ENCODE results near the gene DIAPH1. TPM values are rescaled to one million over a fixed set of nuclear protein-coding genes. Genes with fewer than 3 reads are reported as not detected.
A peak's percentile ranks its signal among the peaks of the same experiment; 100 is the strongest.

DIAPH1 gene
- total RNA-seq, 1 experiment from 2014 or later = 117 TPM

DNA sequence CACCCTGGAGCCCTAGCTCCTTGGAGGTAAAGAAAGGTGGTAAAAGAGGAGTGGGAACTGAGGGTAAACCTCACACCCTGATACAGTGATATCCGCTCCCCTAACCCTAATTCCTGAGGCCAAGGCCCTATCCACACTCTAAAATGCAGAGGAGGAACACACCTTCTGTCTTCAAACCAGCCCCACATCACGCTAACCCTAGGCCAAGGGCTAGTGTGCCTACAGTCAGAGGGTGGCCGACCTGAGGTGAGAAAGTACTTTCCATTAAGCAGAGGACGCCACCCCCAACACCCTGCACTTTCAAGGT, 17.3 kb upstream of the DIAPH1 start:
- no peak overlapping the region for H3T11ph ChIP-seq (ENCODE audit: low read length)
- H4K91ac ChIP-seq (ENCODE audit: insufficient read length, low read depth, low read length) = no peak overlapping the region
- no peak overlapping the region for H3K18ac ChIP-seq (ENCODE audit: insufficient read length, low read depth, low read length)
- TF ChIP-seq, protein P1, sequence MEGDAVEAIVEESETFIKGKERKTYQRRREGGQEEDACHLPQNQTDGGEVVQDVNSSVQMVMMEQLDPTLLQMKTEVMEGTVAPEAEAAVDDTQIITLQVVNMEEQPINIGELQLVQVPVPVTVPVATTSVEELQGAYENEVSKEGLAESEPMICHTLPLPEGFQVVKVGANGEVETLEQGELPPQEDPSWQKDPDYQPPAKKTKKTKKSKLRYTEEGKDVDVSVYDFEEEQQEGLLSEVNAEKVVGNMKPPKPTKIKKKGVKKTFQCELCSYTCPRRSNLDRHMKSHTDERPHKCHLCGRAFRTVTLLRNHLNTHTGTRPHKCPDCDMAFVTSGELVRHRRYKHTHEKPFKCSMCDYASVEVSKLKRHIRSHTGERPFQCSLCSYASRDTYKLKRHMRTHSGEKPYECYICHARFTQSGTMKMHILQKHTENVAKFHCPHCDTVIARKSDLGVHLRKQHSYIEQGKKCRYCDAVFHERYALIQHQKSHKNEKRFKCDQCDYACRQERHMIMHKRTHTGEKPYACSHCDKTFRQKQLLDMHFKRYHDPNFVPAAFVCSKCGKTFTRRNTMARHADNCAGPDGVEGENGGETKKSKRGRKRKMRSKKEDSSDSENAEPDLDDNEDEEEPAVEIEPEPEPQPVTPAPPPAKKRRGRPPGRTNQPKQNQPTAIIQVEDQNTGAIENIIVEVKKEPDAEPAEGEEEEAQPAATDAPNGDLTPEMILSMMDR (conservative IDR thresholded peaks at IDR 0.05) = no peak
- no peak for DNase-seq
- H3K79me2 ChIP-seq (ENCODE audit: insufficient read depth, low read length) = peaks cover 10% of the 10 kb centered on the region; the same call in 1 of the 2 replicates
- H2BK20ac ChIP-seq (ENCODE audit: low read depth, low read length, poor library complexity, severe bottlenecking) = no peak overlapping the region
- peaks cover 10% of the 10 kb centered on the region for H3K79me1 ChIP-seq (ENCODE audit: insufficient read depth, low read depth, low read length, poor library complexity, severe bottlenecking)
- Mint-ChIP-seq H3K4me3 (peak overlapping the region; percentile 92 to 96), H3K36me3 (ENCODE audit: insufficient read depth in 1 of 3, low read depth in 3 of 3) (peaks cover 8 to 23% (median 14%) of the 10 kb centered on the region in 3 experiments; a peak in 6 of 7 replicates), H3K27me3 (ENCODE audit: low read depth) (peaks cover 2% of the 10 kb centered on the region), H3K9me3 (no peaks in the 10 kb centered on the region; a peak in 1 of 5 replicates), H3K27ac (peak overlapping the region; percentile 67 to 92 (median 83); a peak in 5 of 7 replicates), H3K4me1 (peaks cover 18 to 23% of the 10 kb centered on the region in 2 experiments)
- no peak overlapping the region for H4K8ac ChIP-seq (replicated peaks; ENCODE audit: insufficient read length, low read depth, low read length)
- peaks cover 4% of the 10 kb centered on the region; the same call in 1 of the 2 replicates for H3K4me1 ChIP-seq (ENCODE audit: insufficient read depth, low read length)
- WGBS (ENCODE audit: extremely low coverage, insufficient read length, low lambda C conversion rate) = no CpG with 5 or more reads among the region's 4 CpGs
- peak overlapping the region; percentile 83 for H3K9ac ChIP-seq (ENCODE audit: extremely low read depth, insufficient read length, low read length)
- H2BK15ac ChIP-seq (ENCODE audit: low read depth, low read length) = no peak overlapping the region
- no peaks in the 10 kb centered on the region for H3K9me3 ChIP-seq (ENCODE audit: control insufficient read depth, low read depth, low read length)
- no peak overlapping the region for H3K56ac ChIP-seq (ENCODE audit: insufficient read length, low read depth, low read length)
- no peak overlapping the region for H3K27ac ChIP-seq (ENCODE audit: insufficient read length, low read depth, low read length)
- H2AK5ac ChIP-seq (ENCODE audit: insufficient read length, low read length) = no peak overlapping the region
- no peak overlapping the region for H3K4ac ChIP-seq (ENCODE audit: low read depth, low read length)
- H4K5ac ChIP-seq (ENCODE audit: insufficient read length, low read depth, low read length) = no peak overlapping the region
- H4K20me1 ChIP-seq (ENCODE audit: control insufficient read depth, insufficient read depth, insufficient read length) = no peaks in the 10 kb centered on the region
- no peak overlapping the region for H3K23ac ChIP-seq (ENCODE audit: insufficient read length, low read depth, low read length)
- peaks cover 14% of the 10 kb centered on the region for H3K23me2 ChIP-seq (ENCODE audit: insufficient read length, low read depth, low read length, poor library complexity, severe bottlenecking)
- H2BK120ac ChIP-seq (ENCODE audit: low read depth, low read length, poor library complexity, severe bottlenecking) = no peak overlapping the region
- no peak overlapping the region for H2AFZ ChIP-seq (ENCODE audit: low read length)
- no peak overlapping the region for H2BK5ac ChIP-seq (ENCODE audit: insufficient read length, low read length)
- H2BK12ac ChIP-seq (ENCODE audit: insufficient read length, low read depth, low read length) = no peak overlapping the region
- H3K27me3 ChIP-seq (ENCODE audit: insufficient read depth, low read length) = no peaks in the 10 kb centered on the region
- H3K4me2 ChIP-seq (ENCODE audit: insufficient read depth, insufficient read length, low read length) = peak overlapping the region; percentile 79
- no peak overlapping the region for H3K14ac ChIP-seq (ENCODE audit: insufficient read depth, low read length)

All from H9 (cell line).